Rectal smooth muscle tissue (tissue), 1 donor: ENCODE results near the gene FILIP1L.
"Not testable (repeated sequence)": the region's sequence is repeated elsewhere in the genome, so short reads cannot be mapped to it uniquely, and the experiment has no call there.

Experiments
- H3K27ac ChIP-seq: one replicate; pipeline ENCODE4 v1.7.0; 2013; ENCODE audit warnings: low read depth, low read length, inconsistent platforms
- H3K27me3 ChIP-seq: one replicate; pipeline ENCODE4 v1.7.0; 2013; ENCODE audit warnings: low read length; ENCODE audit not compliant: control insufficient read depth, insufficient read depth
- H3K36me3 ChIP-seq: one replicate; pipeline ENCODE4 v1.7.0; 2013; ENCODE audit warnings: low read length; ENCODE audit not compliant: control insufficient read depth, insufficient read depth
- H3K4me1 ChIP-seq: one replicate; pipeline ENCODE4 v1.7.0; 2013; ENCODE audit warnings: low read length; ENCODE audit not compliant: control insufficient read depth, insufficient read depth
- H3K4me3 ChIP-seq: one replicate; pipeline ENCODE4 v1.7.0; 2013; ENCODE audit warnings: low read length
- H3K9ac ChIP-seq: one replicate; pipeline ENCODE4 v1.7.0; 2013; ENCODE audit warnings: low read length

The FILIP1L gene

DNA sequence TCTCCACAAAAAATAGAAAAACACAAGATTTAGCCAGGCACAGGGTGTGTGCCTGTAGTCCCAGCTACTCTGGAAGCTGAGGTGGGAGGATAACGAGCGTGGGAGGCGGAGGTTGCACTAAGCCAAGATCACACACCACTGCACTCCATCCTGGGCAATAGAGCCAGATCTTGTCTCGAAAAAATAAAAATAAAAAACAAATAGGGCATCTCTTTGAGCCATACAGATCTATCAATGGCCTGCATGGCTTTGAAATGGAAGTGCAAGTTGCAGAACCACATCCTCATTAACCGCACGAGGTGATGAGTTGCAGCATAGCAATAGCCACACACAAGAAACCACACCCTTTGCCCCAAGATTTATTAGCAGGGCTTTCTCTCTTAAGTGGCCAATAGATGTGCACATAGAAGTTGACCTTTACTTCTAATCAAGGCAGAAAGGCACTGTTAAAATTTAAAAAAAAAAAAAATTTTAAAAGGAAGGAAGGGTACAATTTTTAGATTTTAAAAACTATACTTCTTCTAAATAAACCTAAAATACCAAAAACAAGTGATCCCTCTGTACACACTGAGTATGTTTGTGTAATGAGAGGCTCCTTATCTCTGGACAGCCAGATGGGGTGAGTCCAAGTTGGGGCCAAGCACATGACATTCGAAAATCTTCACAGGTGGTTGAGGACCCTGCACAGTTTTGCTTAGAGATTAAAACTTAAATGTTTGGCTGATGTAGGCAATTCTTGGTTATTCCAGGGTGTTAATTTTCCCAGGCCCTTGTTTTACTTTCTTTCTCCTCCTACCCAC is 53.4 kb downstream of the FILIP1L start:
- Histone ChIP-seq H3K4me3 (no peak overlapping the region), H3K27me3 (no peaks in the 10 kb centered on the region), H3K36me3 (no peaks in the 10 kb centered on the region), H3K27ac (no peak overlapping the region), H3K4me1 (no peaks in the 10 kb centered on the region), H3K9ac (no peak overlapping the region)

DNA sequence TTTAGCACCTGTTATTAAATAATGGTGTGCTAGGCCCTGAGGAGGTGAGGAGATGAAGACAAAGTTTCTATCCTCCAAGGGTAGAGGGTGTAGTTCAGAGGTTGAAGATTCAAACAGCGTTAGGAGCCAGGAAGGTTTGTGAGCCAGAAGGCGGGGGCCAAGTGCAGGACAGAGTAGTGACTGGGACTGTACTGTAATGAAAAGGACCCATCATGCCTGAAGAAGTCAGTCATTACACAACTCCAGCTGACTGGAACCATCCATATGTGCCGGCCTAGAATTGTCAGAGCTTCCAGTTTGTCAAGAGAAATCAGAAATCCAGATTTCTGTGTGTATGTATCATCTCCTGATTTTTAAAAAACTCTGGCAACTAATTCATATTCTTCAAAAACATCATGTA is 54.8 kb downstream of the FILIP1L start:
- Histone ChIP-seq H3K4me3 (no peak overlapping the region), H3K27me3 (no peaks in the 10 kb centered on the region), H3K9ac (no peak overlapping the region), H3K36me3 (no peaks in the 10 kb centered on the region), H3K4me1 (no peaks in the 10 kb centered on the region), H3K27ac (no peak overlapping the region)

DNA sequence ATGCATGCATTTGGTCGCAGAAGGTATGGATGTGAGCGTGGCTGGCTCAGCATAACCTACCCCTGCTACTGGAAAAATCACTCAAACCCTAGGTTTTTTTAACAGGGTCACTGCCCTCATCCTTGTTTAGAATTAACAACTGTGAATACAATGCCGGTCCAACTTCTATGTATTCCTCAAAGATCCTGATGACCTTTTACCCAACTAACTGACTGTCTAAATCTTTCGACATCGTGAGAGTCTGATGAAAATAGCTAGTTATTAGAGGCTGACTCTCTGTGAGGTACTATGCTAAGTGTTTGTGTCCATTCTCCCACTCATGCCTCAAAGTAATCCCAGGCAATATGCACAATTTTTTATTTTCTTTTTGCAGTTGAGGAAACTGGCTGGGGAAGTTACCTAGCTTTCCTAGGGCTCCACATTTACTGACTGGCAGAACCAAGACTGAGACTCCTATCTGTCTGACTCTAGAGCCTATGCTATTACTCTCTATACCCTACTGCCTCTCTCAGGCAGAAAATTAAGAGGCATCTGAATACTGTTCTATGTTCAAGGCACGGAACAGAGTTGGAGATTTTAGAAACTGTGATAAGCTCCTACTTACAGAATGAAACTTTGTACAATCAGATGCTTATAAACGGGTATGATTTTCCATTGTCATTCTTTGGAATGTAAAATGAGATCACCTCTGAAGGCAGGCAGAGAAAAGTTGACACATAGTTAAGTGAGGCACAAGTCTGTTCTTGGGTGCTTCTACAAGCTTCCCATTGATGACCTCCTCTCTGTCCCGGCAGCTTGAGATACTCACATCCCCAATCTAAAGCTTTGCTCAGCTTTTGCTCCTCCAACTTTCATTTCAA is 56.4 kb downstream of the FILIP1L start:
- H3K9ac ChIP-seq = no peak overlapping the region
- H3K36me3 ChIP-seq = no peaks in the 10 kb centered on the region
- no peaks in the 10 kb centered on the region for H3K27me3 ChIP-seq
- H3K4me1 ChIP-seq = no peaks in the 10 kb centered on the region
- no peak overlapping the region for H3K27ac ChIP-seq
- H3K4me3 ChIP-seq = no peak overlapping the region

DNA sequence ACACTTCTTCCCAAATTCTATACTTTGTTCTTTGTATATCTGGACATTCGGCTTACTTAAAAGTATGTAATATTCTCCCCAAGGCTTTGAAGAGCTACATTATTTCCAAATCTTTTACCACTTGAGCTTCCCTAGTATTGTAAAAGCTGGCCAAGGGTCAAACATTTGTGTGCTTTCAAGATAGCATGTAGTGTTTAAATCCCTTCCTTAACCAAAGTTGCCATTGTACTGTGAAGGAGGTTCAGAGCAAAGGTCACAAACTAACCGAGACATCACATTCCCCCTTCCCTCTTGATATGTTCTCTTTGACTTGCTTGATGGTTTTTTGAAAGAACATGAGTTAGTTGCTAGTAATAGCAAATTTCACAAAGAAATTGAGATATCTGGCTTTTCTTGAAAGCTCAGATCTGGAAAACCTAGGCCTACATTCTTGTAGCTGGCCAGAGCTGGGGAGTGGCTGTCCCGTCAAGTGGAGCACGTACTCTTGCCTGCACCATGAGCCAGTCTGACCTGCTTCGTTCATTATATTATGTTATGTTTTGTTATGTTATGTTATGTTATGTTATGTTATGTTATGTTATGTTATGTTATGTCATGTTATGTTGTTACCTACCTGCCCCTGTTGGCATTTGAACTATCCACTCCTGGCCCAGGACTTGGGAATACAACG is 60.2 kb downstream of the FILIP1L start:
- H3K27me3 ChIP-seq = no peaks in the 10 kb centered on the region
- H3K4me1 ChIP-seq = no peaks in the 10 kb centered on the region
- no peak overlapping the region for H3K9ac ChIP-seq
- no peak overlapping the region for H3K4me3 ChIP-seq
- H3K27ac ChIP-seq = no peak overlapping the region
- H3K36me3 ChIP-seq = no peaks in the 10 kb centered on the region

DNA sequence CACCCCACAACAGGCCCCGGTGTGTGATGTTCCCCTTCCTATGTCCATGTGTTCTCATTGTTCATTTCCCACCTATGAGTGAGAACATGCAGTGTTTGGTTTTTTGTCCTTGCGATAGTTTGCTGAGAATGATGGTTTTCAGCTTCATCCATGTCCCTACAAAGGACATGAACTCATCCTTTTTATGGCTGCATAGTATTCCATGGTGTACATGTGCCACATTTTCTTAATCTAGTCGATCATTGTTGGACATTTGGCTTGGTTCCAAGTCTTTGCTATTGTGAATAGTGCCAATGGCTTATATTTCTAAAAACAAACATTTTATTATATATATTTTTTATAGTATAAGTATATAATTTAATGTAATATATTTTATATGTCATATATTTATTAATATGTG is 62.8 kb downstream of the FILIP1L start:
- H3K9ac ChIP-seq, H3K4me3 ChIP-seq, H3K27me3 ChIP-seq, H3K36me3 ChIP-seq, H3K27ac ChIP-seq: not testable (repeated sequence)
- peaks cover 15% of the 10 kb centered on the region for H3K4me1 ChIP-seq

DNA sequence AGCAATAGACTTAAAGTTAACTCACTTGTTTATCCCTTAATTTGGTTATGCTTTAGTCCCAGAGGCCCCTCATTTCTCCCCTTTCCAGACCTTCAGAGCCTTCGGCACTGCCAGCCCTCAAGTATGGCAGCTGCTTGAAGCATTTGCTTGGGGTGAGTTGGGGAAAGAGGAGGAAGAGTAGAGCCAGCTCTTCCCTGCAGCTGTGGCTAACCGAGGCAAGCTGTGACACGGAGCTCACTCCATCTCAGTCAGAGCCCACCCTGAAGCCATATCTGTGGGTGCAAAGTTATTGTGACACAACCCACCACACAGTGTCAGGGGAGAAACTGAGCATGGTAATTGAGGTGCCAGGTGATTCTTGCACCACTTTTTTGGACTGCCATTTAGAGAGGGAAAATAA is 66.1 kb downstream of the FILIP1L start:
- H3K4me3 ChIP-seq = peak overlapping the region; percentile 7
- H3K4me1 ChIP-seq = peaks cover 19% of the 10 kb centered on the region
- no peaks in the 10 kb centered on the region for H3K27me3 ChIP-seq
- H3K27ac ChIP-seq = peak overlapping the region; percentile 70
- no peak overlapping the region for H3K9ac ChIP-seq
- no peaks in the 10 kb centered on the region for H3K36me3 ChIP-seq

DNA sequence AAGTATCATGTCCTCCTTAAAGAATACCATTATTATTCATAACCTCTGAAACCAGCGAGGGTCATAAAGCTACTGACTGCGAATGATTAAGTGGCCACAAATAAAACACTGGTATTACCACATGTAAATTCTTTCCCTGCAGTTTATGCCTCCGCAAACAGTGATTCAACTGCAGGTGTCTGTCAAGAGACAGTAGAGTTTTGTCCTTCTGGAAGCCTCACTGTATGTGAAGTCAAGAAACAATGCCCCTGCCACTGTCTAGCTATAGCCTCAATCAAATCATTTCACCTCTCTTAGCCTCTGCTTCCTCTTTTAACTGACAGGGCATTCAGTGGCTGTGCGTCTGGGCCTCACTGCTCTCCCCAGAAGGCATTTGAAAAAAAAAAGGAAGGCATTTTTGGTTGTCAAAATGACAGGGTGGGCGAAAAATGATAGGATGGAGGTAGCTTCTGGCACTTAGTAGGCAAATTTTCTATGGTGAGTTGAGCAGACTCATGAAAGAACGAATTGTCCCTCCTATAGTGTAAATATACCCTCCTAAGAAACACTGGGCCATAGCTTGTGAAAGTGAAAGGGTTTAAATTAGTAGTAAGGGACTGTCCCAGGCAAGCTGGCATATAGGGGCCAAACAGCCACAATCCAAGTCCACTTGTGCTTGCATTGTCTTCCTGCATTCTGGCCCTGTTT is 66.7 kb downstream of the FILIP1L start:
- no peaks in the 10 kb centered on the region for H3K27me3 ChIP-seq
- H3K4me1 ChIP-seq = peaks cover 24% of the 10 kb centered on the region
- peak overlapping the region; percentile 7 for H3K4me3 ChIP-seq
- no peak overlapping the region for H3K9ac ChIP-seq
- H3K27ac ChIP-seq = peak overlapping the region; percentile 70
- no peaks in the 10 kb centered on the region for H3K36me3 ChIP-seq

DNA sequence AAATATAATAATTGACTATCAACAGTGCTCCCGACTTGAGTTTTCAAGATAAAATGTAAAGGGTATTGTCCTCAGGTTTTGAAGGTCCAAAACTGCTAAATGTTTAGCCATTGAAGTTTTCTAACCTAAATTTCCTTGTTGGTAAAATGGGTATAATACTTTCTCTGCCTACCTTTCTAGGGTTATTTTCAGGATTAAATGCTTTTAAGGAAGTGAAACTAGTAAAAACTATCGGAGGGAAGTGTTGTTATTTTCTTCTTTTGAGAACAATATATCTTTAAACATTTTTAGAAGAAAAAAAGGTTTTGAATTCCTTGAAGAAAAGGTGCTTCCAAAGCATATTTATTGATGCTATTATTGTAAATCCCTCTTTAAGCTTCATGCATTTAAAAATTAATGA is 67.3 kb downstream of the FILIP1L start:
- H3K4me3 ChIP-seq = no peak overlapping the region
- H3K27ac ChIP-seq = peak overlapping the region; percentile 70
- no peak overlapping the region for H3K9ac ChIP-seq

DNA sequence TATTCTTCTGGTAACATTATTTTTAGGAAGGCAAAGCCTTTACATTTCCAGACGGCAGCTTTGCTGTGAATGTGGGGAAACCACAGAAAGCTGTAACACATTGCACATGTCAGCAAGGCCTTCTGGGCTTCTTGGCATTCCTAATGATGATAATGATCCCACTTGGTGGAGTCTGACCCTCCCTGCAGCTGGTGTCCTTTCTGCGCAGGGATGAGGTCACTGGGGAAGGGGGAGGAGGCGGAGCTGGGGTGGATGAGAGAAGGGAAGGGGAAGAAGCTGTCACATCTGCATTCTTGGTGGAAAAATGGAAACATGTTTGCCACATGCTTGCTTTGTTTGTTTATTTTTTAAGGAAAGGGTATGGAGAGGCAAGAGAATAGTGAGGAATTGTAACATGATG is 68.6 kb downstream of the FILIP1L start:
- Histone ChIP-seq H3K4me3 (no peak overlapping the region), H3K27me3 (no peaks in the 10 kb centered on the region), H3K4me1 (peaks cover 43% of the 10 kb centered on the region), H3K27ac (peak overlapping the region; percentile 70), H3K9ac (no peak overlapping the region), H3K36me3 (no peaks in the 10 kb centered on the region)

More for the DNA sequence above, 67.3 kb downstream of the FILIP1L start:
- H3K4me1 ChIP-seq = peaks cover 30% of the 10 kb centered on the region
- H3K36me3 ChIP-seq = no peaks in the 10 kb centered on the region
- no peaks in the 10 kb centered on the region for H3K27me3 ChIP-seq

DNA sequence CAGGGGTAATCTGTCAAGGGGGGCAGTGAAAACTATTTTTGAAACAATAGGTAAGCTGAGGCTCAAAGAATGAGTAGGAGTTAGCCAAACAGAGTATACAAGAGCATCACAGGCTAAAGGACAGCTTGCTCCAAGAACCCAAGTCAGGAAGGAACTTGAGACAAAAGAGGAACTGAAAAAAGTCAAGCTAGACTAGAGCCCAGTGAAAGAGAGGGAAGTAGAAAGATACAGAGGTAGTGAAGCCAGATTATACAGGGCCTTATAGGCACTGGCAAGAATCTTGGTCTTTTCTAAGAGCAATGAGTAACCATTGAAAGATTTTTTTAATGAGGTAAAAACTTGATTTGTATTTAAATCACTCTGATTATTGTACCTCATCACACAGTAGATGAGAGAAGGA is 69.9 kb downstream of the FILIP1L start:
- H3K4me1 ChIP-seq = peaks cover 51% of the 10 kb centered on the region
- H3K36me3 ChIP-seq = no peaks in the 10 kb centered on the region
- no peak overlapping the region for H3K9ac ChIP-seq
- H3K27ac ChIP-seq = no peak overlapping the region
- H3K27me3 ChIP-seq = no peaks in the 10 kb centered on the region
- no peak overlapping the region for H3K4me3 ChIP-seq

DNA sequence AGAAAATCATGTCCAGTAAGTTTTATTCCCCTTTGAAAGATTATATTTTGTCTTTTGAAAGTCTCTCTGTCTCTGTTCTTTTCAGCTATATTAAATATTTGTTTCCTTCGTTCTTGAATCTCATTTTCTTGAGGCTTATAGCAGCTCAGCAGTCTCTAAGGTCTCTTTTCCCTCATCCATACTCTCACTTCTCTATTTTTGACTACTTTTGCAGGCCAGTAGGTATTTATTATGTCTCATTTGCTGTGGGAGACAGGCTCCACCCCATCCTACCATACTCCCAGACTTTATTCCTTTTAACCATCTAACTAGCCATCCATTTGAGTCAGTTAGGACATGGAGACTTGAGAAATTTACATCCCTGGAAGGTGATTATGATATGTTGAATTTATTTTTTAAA is 71.0 kb downstream of the FILIP1L start:
- H3K27me3 ChIP-seq = no peaks in the 10 kb centered on the region
- H3K27ac ChIP-seq = peak overlapping the region; percentile 96
- H3K4me1 ChIP-seq = peaks cover 50% of the 10 kb centered on the region
- no peak overlapping the region for H3K9ac ChIP-seq
- no peak overlapping the region for H3K4me3 ChIP-seq
- H3K36me3 ChIP-seq = no peaks in the 10 kb centered on the region
